Cardiac muscle cell (in vitro differentiated cells and primary cell): ENCODE data around the gene ATP6V1C2. TPM values are rescaled to one million over a fixed set of nuclear protein-coding genes. Genes with fewer than 3 reads are reported as not detected.

Experiments used
- DNase-seq, 2 donors: peaks; one replicate each; pipeline versions ENCODE4 v3.0.0 to v3.0.0-alpha.2; 2010 to 2017; ENCODE audit warnings: low read depth in 1 of 2, low spot score in 1 of 2
- H3K27ac ChIP-seq: fragments of 200-600 bp; sonication (generic); 2 replicates; pipeline ENCODE4 v1.5.1; 2016
- H3K27me3 ChIP-seq: fragments of 200-600 bp; sonication (generic); 2 replicates; pipeline ENCODE4 v1.6.0; 2016; ENCODE audit warnings: control low read depth
- H3K36me3 ChIP-seq: fragments of 200-600 bp; sonication (generic); 2 replicates; pipeline ENCODE4 v1.5.1; 2016; ENCODE audit warnings: control low read depth
- H3K4me1 ChIP-seq: fragments of 200-600 bp; sonication (generic); 2 replicates; pipeline ENCODE4 v1.8.1; 2017; ENCODE audit warnings: low read depth, mild to moderate bottlenecking, mixed run types
- H3K4me3 ChIP-seq: fragments of 200-600 bp; sonication (generic); 2 replicates; pipeline ENCODE4 v1.5.1; 2016; ENCODE audit warnings: mild to moderate bottlenecking
- H3K9me3 ChIP-seq: fragments of 200-600 bp; sonication (generic); 2 replicates; pipeline ENCODE4 v1.5.1; 2017; ENCODE audit warnings: low read depth, mild to moderate bottlenecking, control low read depth
- CTCF ChIP-seq: IDR thresholded peaks from 2 replicates; pipeline ENCODE4 v1.5.1; 2012; ENCODE audit warnings: low read depth, mild to moderate bottlenecking, low read length
- polyA plus RNA-seq: library from polyadenylated mRNA; unstranded; fragments of >200 nt; fragmentation: Nextera tagmentation; extraction: Ambion mirVana; gene quantifications from 2 replicates; pipeline ENCODE4 v1.2.1, GENCODE V29; 2016
- total RNA-seq: library from RNA; depleted of rRNA; stranded (reverse); fragments of >200 nt; gene quantifications from 2 replicates; pipeline ENCODE4 v1.2.3, GENCODE V29; 2016

Gene ATP6V1C2
- total and polyA plus RNA-seq, 2 experiments from 2014 or later: 0.06 to 1.1 TPM

GRCh38 chr2:10830641-10831399, 109.4 kb downstream of the ATP6V1C2 start:
- no peak overlapping the region for H3K27ac ChIP-seq
- H3K4me3 ChIP-seq: no peak overlapping the region
- no peak for DNase-seq
- no peak for TF ChIP-seq CTCF
- no peaks in the 10 kb centered on the region for H3K36me3 ChIP-seq
- H3K27me3 ChIP-seq: peaks cover 3% of the 10 kb centered on the region
- H3K4me1 ChIP-seq: peaks cover 11% of the 10 kb centered on the region
- no peaks in the 10 kb centered on the region for H3K9me3 ChIP-seq

- no peaks in the 10 kb centered on the region for H3K36me3 ChIP-seq
- no peak overlapping the region for H3K27ac ChIP-seq
- H3K27me3 ChIP-seq: peaks cover 3% of the 10 kb centered on the region
- TF ChIP-seq CTCF: no peak
- peaks cover 11% of the 10 kb centered on the region for H3K4me1 ChIP-seq
- H3K4me3 ChIP-seq: no peak overlapping the region
- no peaks in the 10 kb centered on the region for H3K9me3 ChIP-seq
- DNase-seq: no peak
These were observed 110.1 kb downstream of the ATP6V1C2 start for GRCh38 chr2:10831400-10831985.

- peaks cover 11% of the 10 kb centered on the region for H3K4me1 ChIP-seq
- H3K4me3 ChIP-seq: no peak overlapping the region
- peak; percentile 84 to 90 for DNase-seq
- no peak overlapping the region for H3K27ac ChIP-seq
- peaks cover 3% of the 10 kb centered on the region for H3K27me3 ChIP-seq
- TF ChIP-seq CTCF: peak; percentile 95
- no peaks in the 10 kb centered on the region for H3K36me3 ChIP-seq
- no peaks in the 10 kb centered on the region for H3K9me3 ChIP-seq
These were observed 110.9 kb downstream of the ATP6V1C2 start for GRCh38 chr2:10832203-10832936.

- Histone ChIP-seq H3K4me1 (peaks cover 11% of the 10 kb centered on the region), H3K36me3 (no peaks in the 10 kb centered on the region), H3K27me3 (peaks cover 3% of the 10 kb centered on the region), H3K4me3 (no peak overlapping the region), H3K9me3 (no peaks in the 10 kb centered on the region), H3K27ac (no peak overlapping the region)
- TF ChIP-seq CTCF: no peak
- DNase-seq: no peak
These were observed 111.6 kb downstream of the ATP6V1C2 start for GRCh38 chr2:10833021-10833420.

- no peak for DNase-seq
- H3K27me3 ChIP-seq: peaks cover 3% of the 10 kb centered on the region
- no peaks in the 10 kb centered on the region for H3K36me3 ChIP-seq
- no peak for TF ChIP-seq CTCF
- peaks cover 11% of the 10 kb centered on the region for H3K4me1 ChIP-seq
- no peaks in the 10 kb centered on the region for H3K9me3 ChIP-seq
- H3K4me3 ChIP-seq: no peak overlapping the region
- no peak overlapping the region for H3K27ac ChIP-seq
These were observed 112.7 kb downstream of the ATP6V1C2 start for GRCh38 chr2:10834068-10834655.
